Subcutaneous adipose tissue (tissue), 4 donors: ENCODE results near the gene SYT6. TPM values are rescaled to one million over a fixed set of nuclear protein-coding genes. Genes with fewer than 3 reads are reported as not detected.

Experiments used
- total RNA-seq, 4 donors: library from RNA; depleted of rRNA; stranded (reverse); fragments of >200 nt; gene quantifications; one replicate each; pipeline ENCODE4 v1.1.0, GENCODE V29; 2016
- TF ChIP-seq, protein P1 (sequence below): fragments of 450-650 bp; IDR thresholded peaks from one replicate; pipeline ENCODE4 v1.5.1; 2016; ENCODE audit warnings: low read depth, mild to moderate bottlenecking, control low read depth, antibody characterized with exemption, moderate library complexity

SYT6 gene
- total RNA-seq, 4 donors from 2014 or later, result 0.19 TPM; not detected in 3

DNA sequence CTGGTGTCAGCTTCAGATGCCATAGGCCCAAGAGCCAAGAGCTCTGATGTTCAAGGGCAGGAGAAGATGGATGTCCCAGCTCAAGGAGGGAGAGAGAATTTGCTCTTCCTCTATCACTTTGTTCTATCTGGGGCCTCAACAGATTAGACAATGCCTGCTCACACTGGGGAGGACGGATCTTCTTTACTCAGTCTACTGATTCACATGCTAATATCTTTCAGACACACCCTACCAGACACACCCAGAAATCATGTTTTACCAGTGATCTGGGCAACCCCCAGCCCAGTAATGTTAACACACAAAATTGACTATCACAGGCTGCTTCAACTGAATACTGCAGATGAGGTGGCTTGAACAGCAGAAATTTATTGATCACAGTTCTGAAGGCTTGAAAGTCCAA lies 105.4 kb downstream of the SYT6 start:
- TF ChIP-seq, protein P1, sequence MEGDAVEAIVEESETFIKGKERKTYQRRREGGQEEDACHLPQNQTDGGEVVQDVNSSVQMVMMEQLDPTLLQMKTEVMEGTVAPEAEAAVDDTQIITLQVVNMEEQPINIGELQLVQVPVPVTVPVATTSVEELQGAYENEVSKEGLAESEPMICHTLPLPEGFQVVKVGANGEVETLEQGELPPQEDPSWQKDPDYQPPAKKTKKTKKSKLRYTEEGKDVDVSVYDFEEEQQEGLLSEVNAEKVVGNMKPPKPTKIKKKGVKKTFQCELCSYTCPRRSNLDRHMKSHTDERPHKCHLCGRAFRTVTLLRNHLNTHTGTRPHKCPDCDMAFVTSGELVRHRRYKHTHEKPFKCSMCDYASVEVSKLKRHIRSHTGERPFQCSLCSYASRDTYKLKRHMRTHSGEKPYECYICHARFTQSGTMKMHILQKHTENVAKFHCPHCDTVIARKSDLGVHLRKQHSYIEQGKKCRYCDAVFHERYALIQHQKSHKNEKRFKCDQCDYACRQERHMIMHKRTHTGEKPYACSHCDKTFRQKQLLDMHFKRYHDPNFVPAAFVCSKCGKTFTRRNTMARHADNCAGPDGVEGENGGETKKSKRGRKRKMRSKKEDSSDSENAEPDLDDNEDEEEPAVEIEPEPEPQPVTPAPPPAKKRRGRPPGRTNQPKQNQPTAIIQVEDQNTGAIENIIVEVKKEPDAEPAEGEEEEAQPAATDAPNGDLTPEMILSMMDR, result no peak

DNA sequence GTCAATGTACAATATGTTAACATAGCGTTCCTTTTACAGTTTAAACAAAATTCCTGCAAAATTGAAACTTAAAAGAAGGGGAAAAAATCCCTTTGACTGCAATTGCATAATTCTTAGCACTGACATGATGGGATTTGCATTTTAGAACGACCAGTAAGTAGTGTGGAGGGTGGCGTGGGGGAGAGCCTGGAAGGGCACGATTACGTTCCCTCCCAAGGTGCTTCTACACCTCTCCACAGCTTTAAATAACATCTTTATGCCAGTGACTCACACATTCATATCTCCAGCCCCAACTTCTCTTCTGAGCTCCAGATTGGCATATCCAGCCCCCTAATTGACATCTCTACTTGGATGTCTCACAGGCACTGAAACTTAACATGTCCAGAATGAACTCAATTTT lies 110.1 kb downstream of the SYT6 start:
- TF ChIP-seq, protein P1, result no peak

DNA sequence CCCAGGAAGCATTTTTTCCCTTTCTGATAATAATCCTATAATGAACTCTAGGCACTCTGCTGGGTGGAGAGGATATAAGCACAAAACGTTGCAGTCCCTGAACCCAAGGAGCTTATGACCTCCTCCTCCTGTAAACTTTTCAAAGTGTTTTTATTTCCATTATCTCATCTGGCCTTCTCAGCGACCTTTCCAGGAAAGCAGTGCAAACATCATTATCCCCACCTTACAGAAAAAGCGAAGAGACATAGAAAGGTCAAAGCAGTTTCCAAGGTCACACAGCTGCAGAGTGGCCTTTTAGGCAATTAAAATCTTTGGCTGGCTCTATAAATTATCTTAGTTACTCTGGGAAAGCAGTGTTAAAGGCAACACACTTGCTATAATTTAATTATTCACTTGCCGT lies 110.6 kb downstream of the SYT6 start:
- TF ChIP-seq, protein P1, result no peak

DNA sequence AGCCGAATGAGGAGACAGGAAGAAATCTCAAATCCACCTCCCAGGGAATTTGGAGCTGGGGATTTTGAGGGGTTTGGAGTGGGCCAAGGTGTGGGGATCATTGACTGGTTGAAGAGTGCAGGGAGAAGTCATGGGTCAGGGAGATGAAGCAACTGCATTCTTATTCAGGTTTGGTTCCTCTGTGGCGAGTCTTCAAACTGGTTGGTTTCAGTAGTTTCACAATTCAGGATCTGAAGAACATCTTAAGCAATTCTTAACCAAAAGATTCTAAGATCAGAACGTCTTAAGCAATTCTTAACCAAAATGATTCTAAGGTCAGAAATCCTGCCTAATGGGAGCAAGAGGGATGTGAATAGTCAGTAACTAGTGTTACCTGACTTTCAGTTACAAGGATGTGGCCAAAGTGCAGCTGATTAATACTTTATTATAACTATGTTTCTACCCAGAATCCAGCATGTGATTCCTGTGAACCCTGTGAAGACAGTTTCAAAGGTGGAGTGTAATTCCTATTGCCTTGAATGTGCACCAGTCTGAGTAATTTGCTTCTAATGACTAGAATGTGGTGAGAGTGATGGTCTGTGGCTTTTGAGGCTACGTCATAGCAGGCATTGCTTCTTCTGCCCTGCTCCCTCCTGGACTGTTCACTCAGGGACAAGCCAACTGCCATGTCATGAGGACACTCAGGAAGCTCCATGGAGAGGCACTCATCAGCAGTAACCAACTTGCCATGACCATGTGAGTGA lies 113.2 kb downstream of the SYT6 start:
- TF ChIP-seq, protein P1, result no peak

Other genes with a start within 250 kb of the SYT6 start
- gene AP4B1, start 249.1 kb downstream of the SYT6 start, total RNA-seq, result 10 to 100 TPM in 2 of 4 donors, 1 to 10 TPM in 2; 9.0 to 19.9 (median 13.1) TPM
- gene DCLRE1B, start 248.5 kb downstream of the SYT6 start, total RNA-seq, result 1 to 10 TPM; 4.1 to 9.0 (median 4.2) TPM
- gene HIPK1, start 224.5 kb downstream of the SYT6 start, total RNA-seq, result 10 to 100 TPM; 51.0 to 74.5 (median 53.3) TPM
- 10 to 100 TPM; 39.5 to 99.5 (median 45.2) TPM for gene OLFML3, start 174.4 kb downstream of the SYT6 start, total RNA-seq